ENCODE measurements around the gene ANK3. TPM values are rescaled to one million over a fixed set of nuclear protein-coding genes. Genes with fewer than 3 reads are reported as not detected.

The ANK3 gene
- total RNA-seq, 6 experiments from 2014 or later, result 7.8 to 25.7 (median 16.6) TPM

GRCh38 chr10:60367024-60367423, 22.7 kb downstream of the ANK3 start:
- no peaks in the 10 kb centered on the region for H3K27me3 ChIP-seq
- no peaks in the 10 kb centered on the region for H3K36me3 ChIP-seq
- no peak overlapping the region for H3K27ac ChIP-seq
- H3K9me3 ChIP-seq, result no peaks in the 10 kb centered on the region
- H3K4me1 ChIP-seq, result peaks cover 0 to 5% (median 0%) of the 10 kb centered on the region in 4 donors
- no peak overlapping the region for H3K4me3 ChIP-seq
- DNase-seq (no peak), ATAC-seq (no peak)
- TF ChIP-seq POLR2A (IDR thresholded peaks at IDR 0.05), result no peak
- no peak for TF ChIP-seq CTCF (IDR thresholded peaks at IDR 0.05)
- intact Hi-C loops (cut with DNase I), result no loop called here
- WGBS (ENCODE audit: insufficient coverage, low coverage, low lambda C conversion rate, missing lambda C conversion rate), result 75% methylated on average over 4 of the region's 4 CpGs

DNA sequence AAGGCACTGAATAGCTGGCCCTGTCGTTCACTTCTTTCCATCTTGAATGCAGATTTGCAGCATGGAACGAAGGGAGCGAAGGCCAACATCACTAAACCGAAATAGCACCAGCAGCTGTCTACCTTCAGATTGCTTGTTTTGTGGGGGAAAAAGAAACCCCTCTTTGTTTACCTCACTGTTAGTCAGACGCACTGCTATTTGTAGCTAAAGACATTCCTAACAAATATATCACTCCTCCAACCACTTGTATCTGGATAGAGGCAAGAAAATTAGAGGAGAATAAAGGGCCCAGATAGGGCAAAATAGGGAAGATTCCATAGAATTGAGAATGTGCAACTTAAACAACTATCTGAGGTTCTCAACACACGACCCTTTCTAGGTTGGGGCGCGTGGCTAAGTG, 26.5 kb downstream of the ANK3 start:
- H3K4me3 ChIP-seq, result no peak overlapping the region
- ATAC-seq (no peak), DNase-seq (no peak)
- H3K9me3 ChIP-seq, result no peaks in the 10 kb centered on the region
- intact Hi-C loops (cut with DNase I), result no loop called here
- no peaks in the 10 kb centered on the region for H3K4me1 ChIP-seq
- TF ChIP-seq CTCF (IDR thresholded peaks at IDR 0.05) (no peak), POLR2A (IDR thresholded peaks at IDR 0.05) (no peak)
- H3K27me3 ChIP-seq, result no peaks in the 10 kb centered on the region
- WGBS (ENCODE audit: insufficient coverage, low coverage, low lambda C conversion rate, missing lambda C conversion rate), result 63% methylated on average over 7 of the region's 8 CpGs
- no peaks in the 10 kb centered on the region for H3K36me3 ChIP-seq
- no peak overlapping the region for H3K27ac ChIP-seq

DNA sequence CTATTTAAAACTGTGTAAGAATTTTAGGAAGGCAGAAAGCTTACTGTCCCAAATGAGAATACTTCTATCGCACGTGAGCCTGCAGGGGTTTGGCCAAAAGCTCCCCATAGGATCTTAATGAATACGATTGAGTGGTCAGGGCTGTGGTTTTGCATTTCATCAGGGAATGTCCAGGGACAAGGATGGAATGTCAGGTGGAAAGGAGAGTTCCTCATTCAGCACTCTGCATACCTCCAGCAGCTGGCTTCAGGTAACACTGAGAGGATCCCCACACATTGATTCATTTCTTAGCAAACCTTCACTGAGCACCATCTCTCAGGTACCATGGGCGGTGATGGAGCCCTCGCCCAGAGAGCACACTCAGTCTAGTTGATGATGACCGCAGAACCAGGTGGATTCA, 27.2 kb downstream of the ANK3 start:
- no peak for TF ChIP-seq CTCF (IDR thresholded peaks at IDR 0.05)
- TF ChIP-seq POLR2A (IDR thresholded peaks at IDR 0.05), result no peak
- Histone ChIP-seq H3K9me3 (no peaks in the 10 kb centered on the region), H3K27ac (no peak overlapping the region), H3K36me3 (no peaks in the 10 kb centered on the region), H3K4me3 (no peak overlapping the region), H3K4me1 (no peaks in the 10 kb centered on the region), H3K27me3 (no peaks in the 10 kb centered on the region)
- DNase-seq, result no peak
- intact Hi-C loops (cut with DNase I), result no loop called here
- ATAC-seq, result no peak
- 90% methylated on average over 6 of the region's 6 CpGs for WGBS (ENCODE audit: insufficient coverage, low coverage, low lambda C conversion rate, missing lambda C conversion rate)

DNA sequence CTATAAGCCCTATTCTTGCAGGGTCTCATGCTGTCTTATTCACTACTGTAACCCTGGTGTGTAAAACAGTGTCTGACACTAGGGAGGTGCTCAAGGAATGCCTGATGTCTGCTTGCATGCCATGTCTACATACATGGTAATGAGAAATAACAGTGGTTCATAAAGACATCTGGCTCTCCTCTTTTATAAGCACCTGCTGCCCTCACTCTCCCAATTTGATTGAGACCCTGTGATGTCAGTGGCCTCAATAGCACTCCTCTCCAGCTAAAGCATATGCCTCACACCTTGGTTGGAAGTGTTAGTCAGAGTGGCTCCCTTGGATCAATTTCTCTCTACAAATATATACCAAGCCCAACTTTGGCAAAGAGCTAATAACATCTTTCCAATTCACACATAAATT, 30.6 kb downstream of the ANK3 start:
- no peak for TF ChIP-seq CTCF (IDR thresholded peaks at IDR 0.05)
- no peak for TF ChIP-seq POLR2A (IDR thresholded peaks at IDR 0.05)
- Histone ChIP-seq H3K9me3 (no peaks in the 10 kb centered on the region), H3K27ac (no peak overlapping the region), H3K27me3 (no peaks in the 10 kb centered on the region), H3K4me1 (no peaks in the 10 kb centered on the region), H3K4me3 (no peak overlapping the region), H3K36me3 (no peaks in the 10 kb centered on the region)
- ATAC-seq, result no peak
- no peak for DNase-seq
- intact Hi-C loops (cut with DNase I), result no loop called here

- ATAC-seq (no peak), DNase-seq (no peak)
- H3K27me3 ChIP-seq, result no peaks in the 10 kb centered on the region
- no peak overlapping the region for H3K27ac ChIP-seq
- intact Hi-C loops (cut with DNase I), result no loop called here
- no peak for TF ChIP-seq CTCF (IDR thresholded peaks at IDR 0.05)
- no peak for TF ChIP-seq POLR2A (IDR thresholded peaks at IDR 0.05)
- H3K4me3 ChIP-seq, result no peak overlapping the region
- H3K4me1 ChIP-seq, result no peaks in the 10 kb centered on the region
- H3K9me3 ChIP-seq, result no peaks in the 10 kb centered on the region
- H3K36me3 ChIP-seq, result no peaks in the 10 kb centered on the region
These were observed 31.4 kb downstream of the ANK3 start for GRCh38 chr10:60358282-60358681.
